ENCODE measurements around the gene ITPRID1. TPM values are rescaled to one million over a fixed set of nuclear protein-coding genes. Genes with fewer than 3 reads are reported as not detected.

Gene ITPRID1
- total RNA-seq, 1 donor from 2014 or later, result not detected

GRCh38 chr7:31512166-31512565 is 1.7 kb upstream of the ITPRID1 start:
- CTCF ChIA-PET, result no interaction called here
- Mint-ChIP-seq H3K27ac (no peak overlapping the region), H3K27me3 (peaks cover 3% of the 10 kb centered on the region), H3K9me3 (peaks cover 4% of the 10 kb centered on the region), H3K4me1 (no peaks in the 10 kb centered on the region), H3K36me3 (ENCODE audit: low read depth) (no peaks in the 10 kb centered on the region), H3K4me3 (no peak overlapping the region)
- POLR2A ChIA-PET, result no interaction called here
- ATAC-seq (ENCODE audit: low read depth), result no peak
- no peak for DNase-seq
- no peak for TF ChIP-seq CTCF (IDR thresholded peaks at IDR 0.05)
- intact Hi-C loops (cut with micrococcal nuclease), result no loop called here

GRCh38 chr7:31516680-31517502 is 3.0 kb downstream of the ITPRID1 start:
- Mint-ChIP-seq H3K4me1 (no peaks in the 10 kb centered on the region), H3K27me3 (no peaks in the 10 kb centered on the region), H3K36me3 (ENCODE audit: low read depth) (no peaks in the 10 kb centered on the region), H3K4me3 (no peak overlapping the region), H3K27ac (no peak overlapping the region), H3K9me3 (no peaks in the 10 kb centered on the region)
- ChIA-PET POLR2A (no interaction called here), CTCF (no interaction called here)
- ATAC-seq (ENCODE audit: low read depth) (no peak), DNase-seq (no peak)
- intact Hi-C loops (cut with micrococcal nuclease), result no loop called here
- TF ChIP-seq CTCF (IDR thresholded peaks at IDR 0.05), result no peak

GRCh38 chr7:31517513-31517912 is 3.6 kb downstream of the ITPRID1 start:
- Mint-ChIP-seq H3K27ac (no peak overlapping the region), H3K27me3 (no peaks in the 10 kb centered on the region), H3K4me1 (no peaks in the 10 kb centered on the region), H3K4me3 (no peak overlapping the region), H3K36me3 (ENCODE audit: low read depth) (no peaks in the 10 kb centered on the region), H3K9me3 (no peaks in the 10 kb centered on the region)
- intact Hi-C loops (cut with micrococcal nuclease), result no loop called here
- no peak for TF ChIP-seq CTCF (IDR thresholded peaks at IDR 0.05)
- DNase-seq (no peak), ATAC-seq (ENCODE audit: low read depth) (no peak)
- POLR2A ChIA-PET, result no interaction called here
- CTCF ChIA-PET, result no interaction called here

GRCh38 chr7:31518766-31519165 is 4.9 kb downstream of the ITPRID1 start:
- POLR2A ChIA-PET, result no interaction called here
- CTCF ChIA-PET, result no interaction called here
- intact Hi-C loops (cut with micrococcal nuclease), result no loop called here
- DNase-seq (no peak), ATAC-seq (ENCODE audit: low read depth) (no peak)
- Mint-ChIP-seq H3K27me3 (no peaks in the 10 kb centered on the region), H3K36me3 (ENCODE audit: low read depth) (no peaks in the 10 kb centered on the region), H3K4me3 (no peak overlapping the region), H3K4me1 (no peaks in the 10 kb centered on the region), H3K27ac (no peak overlapping the region), H3K9me3 (no peaks in the 10 kb centered on the region)
- no peak for TF ChIP-seq CTCF (IDR thresholded peaks at IDR 0.05)

GRCh38 chr7:31521336-31522010 is 7.6 kb downstream of the ITPRID1 start:
- ATAC-seq (ENCODE audit: low read depth), result no peak
- intact Hi-C loops (cut with micrococcal nuclease), result no loop called here
- no peaks in the 10 kb centered on the region for H3K4me1 Mint-ChIP-seq
- ChIA-PET CTCF (no interaction called here), POLR2A (no interaction called here)
- no peaks in the 10 kb centered on the region for H3K36me3 Mint-ChIP-seq (ENCODE audit: low read depth)
- no peak for DNase-seq
- H3K27me3 Mint-ChIP-seq, result no peaks in the 10 kb centered on the region
- no peak for TF ChIP-seq CTCF (IDR thresholded peaks at IDR 0.05)
- no peak overlapping the region for H3K27ac Mint-ChIP-seq
- no peak overlapping the region for H3K4me3 Mint-ChIP-seq
- no peaks in the 10 kb centered on the region for H3K9me3 Mint-ChIP-seq
